Dermis microvascular lymphatic vessel endothelial cell (primary cell): ENCODE results near the gene DEXI. TPM values are rescaled to one million over a fixed set of nuclear protein-coding genes. Genes with fewer than 3 reads are reported as not detected.
"Not testable (repeated sequence)": the region's sequence is repeated elsewhere in the genome, so short reads cannot be mapped to it uniquely, and the experiment has no call there.

Experiments
- DNase-seq, 2 donors: peaks; one replicate each; pipeline versions ENCODE4 v3.0.0 to v3.0.0-alpha.2; 2010; ENCODE audit warnings: low read depth in 2 of 2
- total RNA-seq: library from RNA; depleted of rRNA; stranded (reverse); fragments of >200 nt; gene quantifications from 2 replicates; pipeline ENCODE4 v1.2.1, GENCODE V29; 2014

The DEXI gene
- total RNA-seq, 1 donor from 2014 or later = 26.6 TPM

DNA sequence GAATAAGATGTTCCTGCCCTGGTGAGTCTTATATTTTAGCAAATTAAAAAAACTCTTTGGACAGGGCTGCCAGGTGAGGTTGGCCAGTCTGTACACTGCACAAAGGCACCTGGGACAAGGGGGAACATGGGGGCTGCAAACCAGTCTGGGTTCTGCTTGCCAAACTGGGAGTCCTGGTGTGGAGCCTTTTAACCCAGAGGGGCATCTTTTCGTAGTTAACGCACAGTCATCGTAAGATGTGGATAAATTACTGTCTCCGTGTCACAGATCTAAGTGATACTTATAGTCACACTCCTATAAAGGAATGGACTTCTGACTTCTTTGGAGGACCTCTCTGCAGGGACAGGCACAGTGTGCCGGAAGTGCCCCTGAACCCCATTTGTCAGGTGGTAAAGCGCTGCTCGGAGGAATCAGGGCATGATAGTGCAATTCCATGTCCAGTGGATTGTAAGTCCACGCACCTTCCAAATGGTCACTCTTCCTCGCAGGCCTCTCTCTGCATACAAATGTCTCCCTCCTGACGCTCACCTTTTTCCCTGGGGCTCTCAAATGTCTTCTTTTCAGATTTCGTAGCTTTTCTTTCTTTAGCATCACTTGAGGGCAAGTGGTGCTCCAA is 14.7 kb downstream of the DEXI start:
- no peak for DNase-seq

DNA sequence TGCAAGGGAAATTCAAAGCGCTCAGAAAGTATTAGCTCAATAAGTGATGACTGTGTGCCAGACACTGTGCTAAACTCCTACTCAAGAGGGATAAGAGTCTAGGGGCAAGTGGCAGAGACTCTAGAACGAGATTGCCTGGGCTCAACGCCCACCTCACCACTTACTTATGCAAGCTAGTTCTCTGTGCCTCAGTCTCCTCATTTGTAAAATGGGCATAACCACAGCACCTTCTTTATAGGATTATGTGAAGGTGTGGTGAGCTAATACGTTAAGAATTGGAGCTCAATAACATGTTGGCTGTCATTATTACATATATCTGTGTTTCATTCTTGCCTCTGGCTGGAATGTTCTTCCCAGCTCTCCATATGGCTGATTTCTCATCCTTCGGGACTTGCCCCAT is 15.4 kb downstream of the DEXI start:
- DNase-seq = no peak

DNA sequence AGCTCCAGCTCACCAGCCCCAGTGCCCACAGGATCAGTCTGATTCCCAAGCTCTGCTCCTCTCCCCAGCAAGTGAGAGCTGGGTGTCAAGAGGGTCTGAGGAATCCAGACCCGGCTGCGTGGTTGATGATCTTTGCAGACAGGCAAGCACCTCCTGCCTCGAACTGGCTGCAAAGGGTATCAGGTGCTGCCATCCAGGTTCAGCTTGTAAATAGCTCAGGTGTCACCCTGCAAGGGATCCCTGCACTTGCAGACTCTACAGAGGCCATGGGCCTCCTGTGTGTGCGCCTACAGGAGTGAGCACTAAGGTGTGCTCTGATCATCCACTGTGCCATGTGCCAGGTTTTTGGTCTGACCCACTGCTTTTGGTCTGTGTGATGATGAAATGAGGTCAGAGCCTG is 16.2 kb downstream of the DEXI start:
- DNase-seq = no peak

DNA sequence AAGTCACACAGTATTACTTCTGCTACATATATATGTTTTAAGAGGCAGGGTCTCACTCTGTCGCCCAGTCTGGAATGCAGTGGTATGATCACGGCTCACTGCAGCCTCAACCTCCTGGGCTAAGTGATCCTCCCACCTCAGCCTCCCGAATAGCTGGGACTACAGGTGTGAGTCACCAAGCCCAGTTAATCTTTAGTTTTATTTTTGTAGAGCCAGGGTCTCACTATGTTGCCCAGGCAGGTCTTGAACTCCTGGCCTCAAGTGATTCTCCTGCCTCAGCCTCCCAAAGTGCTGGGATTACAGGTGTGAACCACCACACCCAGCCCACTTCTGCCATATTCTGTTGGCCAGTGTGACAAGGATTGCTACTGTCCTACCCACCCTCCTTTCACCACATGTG is 17.0 kb downstream of the DEXI start:
- DNase-seq = not testable (repeated sequence)

DNA sequence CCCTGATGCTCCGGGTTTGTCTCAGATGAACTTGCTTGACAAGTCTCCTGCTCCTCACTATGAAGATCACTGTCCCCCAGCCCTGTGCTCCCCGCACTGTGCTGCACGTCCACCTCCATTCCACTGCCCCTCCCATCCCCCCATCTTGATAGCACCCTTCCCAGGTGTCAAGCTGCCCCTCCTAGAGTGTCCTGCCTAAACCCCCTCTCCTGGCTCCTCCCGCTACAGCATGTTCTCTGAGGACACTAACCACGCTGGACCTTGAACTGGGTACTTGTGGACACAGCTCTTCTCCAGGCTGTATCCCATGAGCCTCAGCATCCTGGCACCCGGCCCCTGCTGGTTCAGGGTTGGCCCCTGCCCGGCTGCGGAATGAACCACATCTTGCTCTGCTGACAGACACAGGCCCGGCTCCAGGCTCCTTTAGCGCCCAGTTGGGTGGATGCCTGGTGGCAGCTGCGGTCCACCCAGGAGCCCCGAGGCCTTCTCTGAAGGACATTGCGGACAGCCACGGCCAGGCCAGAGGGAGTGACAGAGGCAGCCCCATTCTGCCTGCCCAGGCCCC is 18.5 kb downstream of the DEXI start:
- DNase-seq = no peak

DNA sequence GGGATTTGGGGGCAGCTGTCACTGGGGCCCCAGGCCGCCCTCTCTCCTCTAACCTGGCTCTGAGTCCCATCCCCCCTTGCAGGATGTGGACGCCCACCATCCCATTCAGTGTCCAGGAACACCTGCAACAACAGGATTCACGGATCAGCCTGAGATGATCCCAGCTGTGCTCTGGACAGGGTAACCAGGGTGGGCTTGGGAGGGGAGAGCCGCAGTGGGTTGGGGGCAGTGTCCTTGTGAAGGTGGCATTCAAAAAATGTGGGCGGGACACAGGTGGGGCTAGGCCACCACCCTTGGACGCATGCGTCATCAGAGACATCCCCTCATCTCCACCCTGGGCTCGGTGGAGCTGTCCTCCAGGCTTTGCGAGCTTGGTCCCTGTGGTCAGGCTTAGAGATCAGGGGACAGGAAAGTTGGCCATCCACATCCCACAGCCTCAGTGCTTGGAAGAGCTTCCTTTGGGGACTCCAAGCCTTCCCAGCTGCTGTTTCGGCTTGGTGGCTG is 19.1 kb downstream of the DEXI start:
- DNase-seq = no peak

DNA sequence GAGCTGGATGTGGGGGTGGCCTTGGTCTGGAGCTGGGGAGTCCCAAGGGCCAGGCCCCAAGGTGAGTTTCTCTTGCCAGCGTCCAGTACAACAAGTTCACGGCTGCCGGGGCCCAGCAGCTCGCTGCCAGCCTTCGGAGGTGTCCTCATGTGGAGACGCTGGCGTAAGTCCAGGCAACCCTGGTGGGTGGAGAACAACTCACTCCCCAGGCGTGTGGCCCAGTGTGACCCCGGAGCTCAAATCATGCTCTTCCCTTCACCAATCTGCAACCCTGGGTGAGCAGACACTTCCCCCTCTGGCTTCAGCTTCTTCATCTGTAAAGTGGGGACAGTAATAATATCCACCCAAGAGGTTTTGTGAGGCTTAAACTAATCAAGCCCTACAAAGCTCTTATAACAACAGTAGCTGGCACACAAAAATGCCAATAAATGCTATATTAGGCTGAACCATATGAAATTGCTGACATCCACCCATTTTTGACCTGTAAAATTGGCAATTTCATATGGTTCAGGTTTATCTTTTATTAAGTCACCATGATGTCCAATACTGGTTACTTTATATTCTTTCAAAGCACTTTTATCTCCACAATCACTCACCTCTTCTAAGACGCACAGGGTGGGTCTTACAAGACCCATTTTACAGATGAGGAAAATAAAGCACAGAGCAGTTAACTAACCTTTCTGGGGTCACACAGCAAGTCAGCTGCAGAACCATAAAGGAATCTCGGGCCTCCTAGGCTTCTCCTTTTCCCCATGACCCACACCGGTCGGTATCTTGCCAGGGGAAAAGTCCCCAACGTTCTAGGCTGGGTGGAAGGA is 19.7 kb downstream of the DEXI start:
- no peak for DNase-seq

DNA sequence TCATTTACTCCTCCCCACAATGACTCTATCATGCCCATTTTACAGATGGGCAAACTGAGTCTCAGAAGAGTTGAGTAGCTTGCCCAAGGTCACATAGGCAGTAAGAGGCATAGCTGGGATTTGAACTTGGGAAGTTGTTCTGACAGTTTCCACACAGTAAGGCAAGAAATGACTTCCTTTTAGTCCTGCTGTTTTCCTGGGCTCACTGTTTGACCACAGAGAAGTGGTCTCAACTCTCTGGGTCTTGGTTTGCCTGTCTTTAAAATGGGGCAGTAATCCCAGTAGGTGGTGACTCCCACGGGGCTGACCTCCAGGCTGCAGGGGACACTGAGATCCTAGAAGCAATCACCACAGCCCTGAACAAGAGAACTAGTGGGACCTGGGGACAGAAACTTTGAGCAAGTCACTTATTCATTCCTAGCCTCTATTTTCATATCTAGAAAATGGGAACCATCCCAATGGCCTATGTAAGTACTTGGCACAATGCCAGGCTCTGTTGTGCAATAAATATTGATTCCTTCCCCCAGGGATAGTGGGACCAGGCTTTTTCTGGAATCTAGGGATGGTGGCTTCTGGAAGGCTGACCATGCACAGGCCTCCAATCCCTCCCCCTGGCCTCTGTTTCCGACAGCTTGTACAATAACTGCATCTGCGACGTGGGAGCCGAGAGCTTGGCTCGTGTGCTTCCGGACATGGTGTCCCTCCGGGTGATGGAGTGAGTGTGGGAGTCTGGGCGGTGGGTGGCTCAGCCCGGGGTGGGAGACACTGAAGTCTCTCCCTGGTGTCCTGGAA is 20.5 kb downstream of the DEXI start:
- no peak for DNase-seq

DNA sequence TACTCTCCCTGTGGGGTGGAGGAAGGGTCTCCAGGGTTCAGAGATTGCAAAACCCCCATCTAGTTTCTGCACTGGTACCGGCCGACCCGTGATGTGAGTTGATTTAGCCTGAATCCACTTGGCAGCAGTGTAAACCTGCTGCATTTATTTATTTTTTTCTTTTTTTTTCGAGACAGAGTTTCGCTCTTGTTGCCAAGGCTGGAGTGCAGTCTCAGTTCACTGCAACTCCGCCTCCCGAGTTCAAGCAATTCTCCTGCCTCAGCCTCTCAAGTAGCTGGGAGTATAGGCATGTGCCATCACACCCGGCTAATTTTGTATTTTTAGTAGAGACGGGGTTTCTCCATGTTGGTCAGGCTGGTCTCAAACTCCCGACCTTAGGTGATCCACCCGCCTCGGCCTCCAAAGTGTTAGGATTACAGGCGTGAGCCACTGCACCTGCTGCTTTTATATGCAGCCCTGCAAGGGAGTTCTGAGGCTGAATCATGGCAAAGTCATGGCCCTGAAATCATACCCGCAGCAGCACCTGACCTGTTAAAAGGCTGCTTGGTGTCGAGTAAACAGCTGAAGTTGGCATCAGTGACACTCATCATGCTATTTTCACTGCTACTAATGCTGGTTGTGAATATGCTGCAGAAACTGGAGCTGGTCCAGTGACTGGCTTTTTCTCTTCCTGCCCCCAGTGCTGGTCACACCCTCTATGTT is 21.4 kb downstream of the DEXI start:
- DNase-seq = no peak

DNA sequence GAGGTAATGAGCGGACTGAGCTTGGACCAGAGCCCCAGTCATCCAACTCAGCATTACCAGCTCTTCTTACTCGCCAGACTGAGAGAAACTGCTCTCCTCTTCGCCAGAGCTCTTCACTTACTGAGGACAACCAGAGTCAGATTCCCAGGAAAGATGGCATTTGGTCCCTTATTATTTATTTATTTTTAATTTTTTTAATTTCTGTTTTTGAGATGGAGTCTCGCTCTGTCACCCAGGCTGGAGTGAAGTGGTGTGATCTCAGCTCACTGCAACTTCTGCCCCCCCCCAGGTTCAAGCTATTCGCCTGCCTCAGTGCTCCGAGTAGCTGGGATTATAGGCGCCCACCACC is 23.3 kb downstream of the DEXI start:
- DNase-seq = no peak

DNA sequence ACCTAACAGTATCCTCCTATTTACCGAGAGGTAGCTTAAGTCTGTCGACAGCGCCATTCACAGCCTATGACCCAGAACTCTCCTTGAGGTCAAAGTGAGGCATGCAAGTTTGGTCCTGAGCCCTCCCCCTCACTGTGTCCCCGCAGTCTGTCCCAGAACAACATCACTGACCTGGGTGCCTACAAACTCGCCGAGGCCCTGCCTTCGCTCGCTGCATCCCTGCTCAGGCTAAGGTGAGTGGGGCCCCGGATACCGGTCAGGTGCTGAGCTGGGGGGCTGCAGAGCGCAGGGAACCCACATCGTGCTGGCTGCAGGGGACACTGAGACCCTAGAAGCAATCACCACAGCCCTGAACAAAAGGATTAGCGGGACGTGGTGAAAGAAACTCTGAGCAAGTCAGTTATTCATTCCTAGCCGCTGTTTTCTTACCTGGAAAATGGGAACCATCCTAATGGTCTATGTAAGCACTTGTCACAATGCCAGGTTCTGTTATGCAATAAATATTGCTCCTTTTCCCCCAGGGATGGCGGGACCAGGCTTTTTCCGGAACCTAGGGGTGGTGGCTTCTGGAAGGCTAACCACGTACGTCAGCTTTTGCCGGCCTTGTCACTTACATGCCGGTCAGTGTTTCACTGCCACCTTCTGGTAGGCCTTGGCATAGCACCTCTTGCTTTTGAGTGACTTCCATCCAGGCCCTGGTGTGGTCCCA is 23.8 kb downstream of the DEXI start:
- peak; percentile 92 for DNase-seq

DNA sequence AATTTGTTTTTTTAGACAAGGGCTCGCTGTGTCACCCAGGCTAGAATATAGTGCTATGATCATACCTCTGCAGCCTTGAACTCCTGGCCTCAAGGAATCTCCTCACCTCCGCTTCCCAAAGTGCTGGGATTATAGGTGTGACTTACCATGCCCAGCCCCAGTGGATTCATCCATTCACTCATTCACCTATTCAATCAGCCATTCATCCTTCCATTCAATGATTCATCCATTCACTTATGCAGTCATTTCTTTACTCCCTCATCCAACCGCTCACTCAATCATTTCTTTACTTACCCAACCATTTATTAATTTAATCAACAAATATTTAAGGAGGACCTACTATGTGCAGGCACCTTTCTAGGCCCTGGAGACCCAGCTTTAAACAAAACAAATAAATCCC is 25.7 kb downstream of the DEXI start:
- DNase-seq = no peak

DNA sequence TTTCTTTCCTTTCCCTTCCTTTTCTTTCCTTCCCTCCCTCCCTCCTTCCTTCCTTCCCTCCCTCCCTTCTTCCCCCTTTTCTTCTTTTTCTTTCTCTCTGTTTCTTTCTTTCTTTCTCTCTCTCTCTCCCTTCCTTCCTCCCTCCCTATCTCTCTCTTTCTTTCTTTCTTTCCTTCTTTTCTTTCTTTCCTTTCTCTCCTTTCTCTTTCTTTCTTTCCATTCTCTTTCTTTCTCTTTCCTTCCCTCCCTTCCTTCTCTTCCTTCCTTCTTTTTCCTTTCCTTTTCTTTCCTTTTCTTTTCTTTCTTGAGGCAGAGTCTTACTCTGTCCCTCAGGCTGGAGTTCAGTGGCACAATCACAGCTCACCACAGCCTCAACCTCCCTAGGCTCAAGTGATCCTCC is 31.0 kb downstream of the DEXI start:
- DNase-seq = no peak

DNA sequence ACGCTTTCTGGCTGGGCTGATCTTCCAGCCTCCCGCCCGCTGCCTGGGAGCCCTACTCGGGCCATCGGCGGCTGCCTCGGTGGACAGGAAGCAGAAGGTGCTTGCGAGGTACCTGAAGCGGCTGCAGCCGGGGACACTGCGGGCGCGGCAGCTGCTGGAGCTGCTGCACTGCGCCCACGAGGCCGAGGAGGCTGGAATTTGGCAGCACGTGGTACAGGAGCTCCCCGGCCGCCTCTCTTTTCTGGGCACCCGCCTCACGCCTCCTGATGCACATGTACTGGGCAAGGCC is 34.6 kb downstream of the DEXI start:
- no peak for DNase-seq

DNA sequence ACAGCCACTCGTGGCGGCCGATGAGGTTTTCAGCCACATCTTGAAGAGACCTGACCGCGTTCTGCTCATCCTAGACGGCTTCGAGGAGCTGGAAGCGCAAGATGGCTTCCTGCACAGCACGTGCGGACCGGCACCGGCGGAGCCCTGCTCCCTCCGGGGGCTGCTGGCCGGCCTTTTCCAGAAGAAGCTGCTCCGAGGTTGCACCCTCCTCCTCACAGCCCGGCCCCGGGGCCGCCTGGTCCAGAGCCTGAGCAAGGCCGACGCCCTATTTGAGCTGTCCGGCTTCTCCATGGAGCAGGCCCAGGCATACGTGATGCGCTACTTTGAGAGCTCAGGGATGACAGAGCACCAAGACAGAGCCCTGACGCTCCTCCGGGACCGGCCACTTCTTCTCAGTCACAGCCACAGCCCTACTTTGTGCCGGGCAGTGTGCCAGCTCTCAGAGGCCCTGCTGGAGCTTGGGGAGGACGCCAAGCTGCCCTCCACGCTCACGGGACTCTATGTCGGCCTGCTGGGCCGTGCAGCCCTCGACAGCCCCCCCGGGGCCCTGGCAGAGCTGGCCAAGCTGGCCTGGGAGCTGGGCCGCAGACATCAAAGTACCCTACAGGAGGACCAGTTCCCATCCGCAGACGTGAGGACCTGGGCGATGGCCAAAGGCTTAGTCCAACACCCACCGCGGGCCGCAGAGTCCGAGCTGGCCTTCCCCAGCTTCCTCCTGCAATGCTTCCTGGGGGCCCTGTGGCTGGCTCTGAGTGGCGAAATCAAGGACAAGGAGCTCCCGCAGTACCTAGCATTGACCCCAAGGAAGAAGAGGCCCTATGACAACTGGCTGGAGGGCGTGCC is 35.1 kb downstream of the DEXI start:
- no peak for DNase-seq

DNA sequence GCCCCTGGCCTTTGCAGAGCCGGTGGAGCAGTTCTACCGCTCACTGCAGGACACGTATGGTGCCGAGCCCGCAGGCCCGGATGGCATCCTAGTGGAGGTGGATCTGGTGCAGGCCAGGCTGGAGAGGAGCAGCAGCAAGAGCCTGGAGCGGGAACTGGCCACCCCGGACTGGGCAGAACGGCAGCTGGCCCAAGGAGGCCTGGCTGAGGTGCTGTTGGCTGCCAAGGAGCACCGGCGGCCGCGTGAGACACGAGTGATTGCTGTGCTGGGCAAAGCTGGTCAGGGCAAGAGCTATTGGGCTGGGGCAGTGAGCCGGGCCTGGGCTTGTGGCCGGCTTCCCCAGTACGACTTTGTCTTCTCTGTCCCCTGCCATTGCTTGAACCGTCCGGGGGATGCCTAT is 35.8 kb downstream of the DEXI start:
- DNase-seq = no peak

DNA sequence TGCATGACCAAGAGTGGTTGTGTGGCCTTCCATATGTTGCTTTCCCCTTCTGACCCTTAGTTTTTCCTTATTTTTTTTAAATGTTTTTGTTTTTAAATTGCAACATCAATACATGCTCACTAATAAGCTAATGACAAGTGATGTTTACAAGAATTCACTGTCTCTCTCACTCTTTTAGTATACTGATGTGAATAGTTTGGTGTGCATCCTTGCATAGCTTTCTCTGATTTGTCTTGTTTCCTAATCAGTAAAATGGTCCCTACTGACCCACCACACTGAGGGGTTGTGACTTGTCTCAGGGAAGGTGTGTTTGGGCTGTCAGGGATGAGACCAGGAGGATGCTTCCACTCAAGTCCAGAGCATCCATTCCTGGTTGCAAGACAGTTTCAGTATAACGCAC is 39.3 kb downstream of the DEXI start:
- no peak for DNase-seq

DNA sequence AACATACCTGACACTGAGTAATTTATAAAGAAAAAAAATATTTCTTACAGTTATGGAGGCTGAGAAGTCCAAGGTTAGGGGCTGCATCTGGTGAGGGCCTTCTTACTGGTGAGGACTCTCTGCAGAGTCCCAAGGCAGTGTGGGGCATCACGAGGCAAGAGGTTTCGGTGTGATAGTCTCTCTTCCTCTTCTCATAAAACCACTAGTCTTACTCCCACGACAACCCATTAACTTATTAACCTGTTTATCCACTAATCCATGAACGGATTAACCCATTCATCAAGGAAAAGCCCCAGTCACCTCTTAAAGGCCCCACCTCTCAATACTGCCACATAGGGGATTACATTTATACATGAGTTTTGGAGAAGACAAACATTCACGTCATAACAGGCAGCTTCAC is 45.1 kb downstream of the DEXI start:
- no peak for DNase-seq

DNA sequence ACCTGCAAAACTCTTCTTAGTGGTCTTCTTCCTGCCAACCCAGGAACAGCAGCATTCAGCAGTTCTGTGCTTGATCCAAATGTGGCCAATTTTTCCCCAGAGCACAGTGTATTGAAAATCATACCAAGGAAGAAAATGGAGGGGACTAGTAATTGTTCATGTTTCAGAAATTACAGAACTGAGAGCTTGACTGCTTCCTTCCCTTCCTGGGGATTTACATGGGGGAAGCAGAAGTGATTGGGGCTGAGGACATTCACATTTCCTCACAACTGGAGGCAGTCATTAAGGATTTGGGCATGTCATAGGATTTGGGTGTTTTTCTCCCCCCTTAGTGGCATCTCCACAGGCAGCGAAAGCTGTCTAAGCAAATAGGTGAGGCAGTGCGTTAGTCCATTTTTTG is 45.5 kb downstream of the DEXI start:
- DNase-seq = no peak

DNA sequence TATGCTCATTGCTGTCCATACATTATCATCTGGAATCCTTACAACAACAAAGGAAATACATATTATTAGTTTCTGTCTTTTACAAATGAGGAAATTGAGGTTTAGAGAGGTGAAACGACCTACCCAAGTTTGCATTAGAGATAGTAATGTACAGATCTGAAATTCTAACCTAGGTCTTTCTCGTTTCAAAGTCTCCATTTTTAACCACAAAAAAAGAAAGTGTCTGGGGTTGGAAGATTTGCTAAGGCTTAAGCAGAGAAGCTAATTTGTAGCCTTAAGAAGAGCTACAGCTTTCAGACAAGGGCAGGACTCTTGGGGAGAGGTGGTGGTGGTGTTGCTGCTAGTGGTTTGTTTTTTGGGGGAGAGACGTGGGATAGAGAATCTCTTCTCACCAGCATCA is 46.1 kb downstream of the DEXI start:
- DNase-seq = no peak
